Suprapubic skin (tissue), 4 donors: Measurements from ENCODE around the gene PIGV. TPM values are rescaled to one million over a fixed set of nuclear protein-coding genes. Genes with fewer than 3 reads are reported as not detected.
A peak's percentile ranks its signal among the peaks of the same experiment; 100 is the strongest.

Experiments used
- DNase-seq, 2 donors: peaks; one replicate each; pipeline ENCODE4 v3.0.0-alpha.2; 2019; ENCODE audit warnings: low spot score in 2 of 2
- H3K27ac ChIP-seq: fragments of 200-600 bp; sonication (generic); one replicate; pipeline ENCODE4 v1.5.1; 2019
- H3K27me3 ChIP-seq: fragments of 200-600 bp; sonication (generic); one replicate; pipeline ENCODE4 v1.5.1; 2019
- H3K36me3 ChIP-seq: fragments of 200-600 bp; sonication (generic); one replicate; pipeline ENCODE4 v1.5.1; 2019
- H3K4me1 ChIP-seq: fragments of 200-600 bp; sonication (generic); one replicate; pipeline ENCODE4 v1.5.1; 2019
- H3K4me3 ChIP-seq: fragments of 200-600 bp; sonication (generic); one replicate; pipeline ENCODE4 v1.5.1; 2019; ENCODE audit warnings: mild to moderate bottlenecking
- H3K9me3 ChIP-seq: fragments of 200-600 bp; sonication (generic); one replicate; pipeline ENCODE4 v1.5.1; 2019
- EP300 ChIP-seq: sonication (generic); formaldehyde crosslinking; IDR thresholded peaks from one replicate; pipeline ENCODE4 v1.6.1; 2017; ENCODE audit warnings: antibody characterized with exemption
- POLR2A ChIP-seq, 2 donors: fragments of 450-650 bp; IDR thresholded peaks; one replicate each; pipeline ENCODE4 v1.6.1; 2017; ENCODE audit warnings: antibody characterized with exemption in 2 of 2, mild to moderate bottlenecking in 2 of 2, moderate library complexity in 2 of 2
- POLR2AphosphoS5 ChIP-seq, 3 donors: sonication (generic); formaldehyde crosslinking; IDR thresholded peaks; one replicate each; pipeline ENCODE4 v1.6.1; 2017; ENCODE audit warnings: antibody characterized with exemption in 3 of 3
- WGBS: methylation state at CpG from one replicate; pipeline ENCODE4 v1.1.5; 2018; 5-methylcytosine and 5-hydroxymethylcytosine counted together
- total RNA-seq, 4 donors: library from RNA; depleted of rRNA; stranded (reverse); fragments of >200 nt; gene quantifications; one replicate each; pipeline ENCODE4 v1.1.0, GENCODE V29; 2016
- TF ChIP-seq, protein P1 (sequence below), 2 donors: fragments of 200-600 bp in 1 of 2; fragments of 450-650 bp in 1 of 2; sonication (generic) in 1 of 2; IDR thresholded peaks; one replicate each; pipeline ENCODE4 v1.5.1; 2016 to 2019; ENCODE audit warnings: antibody characterized with exemption in 2 of 2, mild to moderate bottlenecking in 1 of 2, moderate library complexity in 1 of 2

PIGV gene
- total RNA-seq, 4 donors from 2014 or later: 15.9 to 31.5 (median 25.6) TPM

DNA sequence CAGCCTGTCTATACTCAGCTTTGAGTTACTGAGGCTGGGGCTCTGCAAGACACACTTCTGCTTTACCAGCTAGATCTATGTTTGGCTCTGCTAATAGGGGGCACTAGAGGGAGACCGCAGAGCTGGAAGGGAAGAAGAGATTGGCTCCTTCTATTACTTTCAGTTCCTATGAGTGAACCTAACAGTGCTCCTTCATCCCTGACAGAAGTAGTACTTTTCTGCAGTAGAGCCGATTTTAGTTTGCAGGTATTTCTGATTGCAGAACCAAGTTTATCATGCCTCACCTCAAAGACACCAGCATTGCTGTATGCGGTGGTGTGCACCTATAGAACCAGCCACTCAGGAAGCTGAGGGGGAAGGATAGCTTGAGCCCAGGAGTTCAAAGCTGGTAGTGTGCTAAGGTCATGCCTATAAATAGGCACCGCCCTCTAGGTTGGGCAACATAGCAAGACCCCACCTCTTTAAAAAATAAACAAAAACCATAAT is 33.1 kb downstream of the PIGV start:
- H3K9me3 ChIP-seq: no peaks in the 10 kb centered on the region
- 75% methylated on average over 4 of the region's 4 CpGs for WGBS
- H3K36me3 ChIP-seq: no peaks in the 10 kb centered on the region
- TF ChIP-seq EP300: no peak
- no peak for TF ChIP-seq POLR2AphosphoS5 (IDR thresholded peaks at IDR 0.05)
- TF ChIP-seq, protein P1, sequence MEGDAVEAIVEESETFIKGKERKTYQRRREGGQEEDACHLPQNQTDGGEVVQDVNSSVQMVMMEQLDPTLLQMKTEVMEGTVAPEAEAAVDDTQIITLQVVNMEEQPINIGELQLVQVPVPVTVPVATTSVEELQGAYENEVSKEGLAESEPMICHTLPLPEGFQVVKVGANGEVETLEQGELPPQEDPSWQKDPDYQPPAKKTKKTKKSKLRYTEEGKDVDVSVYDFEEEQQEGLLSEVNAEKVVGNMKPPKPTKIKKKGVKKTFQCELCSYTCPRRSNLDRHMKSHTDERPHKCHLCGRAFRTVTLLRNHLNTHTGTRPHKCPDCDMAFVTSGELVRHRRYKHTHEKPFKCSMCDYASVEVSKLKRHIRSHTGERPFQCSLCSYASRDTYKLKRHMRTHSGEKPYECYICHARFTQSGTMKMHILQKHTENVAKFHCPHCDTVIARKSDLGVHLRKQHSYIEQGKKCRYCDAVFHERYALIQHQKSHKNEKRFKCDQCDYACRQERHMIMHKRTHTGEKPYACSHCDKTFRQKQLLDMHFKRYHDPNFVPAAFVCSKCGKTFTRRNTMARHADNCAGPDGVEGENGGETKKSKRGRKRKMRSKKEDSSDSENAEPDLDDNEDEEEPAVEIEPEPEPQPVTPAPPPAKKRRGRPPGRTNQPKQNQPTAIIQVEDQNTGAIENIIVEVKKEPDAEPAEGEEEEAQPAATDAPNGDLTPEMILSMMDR (IDR thresholded peaks at IDR 0.05): no peak
- no peaks in the 10 kb centered on the region for H3K27me3 ChIP-seq
- no peak for DNase-seq
- peaks cover 15% of the 10 kb centered on the region for H3K4me1 ChIP-seq
- H3K27ac ChIP-seq: no peak overlapping the region
- no peak overlapping the region for H3K4me3 ChIP-seq

GRCh38 chr1:26822737-26823395 is 35.1 kb downstream of the PIGV start:
- WGBS: 98% methylated on average over 4 of the region's 4 CpGs
- no peak for DNase-seq
- no peak overlapping the region for H3K4me3 ChIP-seq
- no peaks in the 10 kb centered on the region for H3K9me3 ChIP-seq
- TF ChIP-seq EP300 (no peak), POLR2A (IDR thresholded peaks at IDR 0.05) (no peak), POLR2AphosphoS5 (IDR thresholded peaks at IDR 0.05) (no peak)
- TF ChIP-seq, protein P1 (IDR thresholded peaks at IDR 0.05): no peak
- no peaks in the 10 kb centered on the region for H3K36me3 ChIP-seq
- no peaks in the 10 kb centered on the region for H3K27me3 ChIP-seq
- peaks cover 29% of the 10 kb centered on the region for H3K4me1 ChIP-seq
- H3K27ac ChIP-seq: no peak overlapping the region

DNA sequence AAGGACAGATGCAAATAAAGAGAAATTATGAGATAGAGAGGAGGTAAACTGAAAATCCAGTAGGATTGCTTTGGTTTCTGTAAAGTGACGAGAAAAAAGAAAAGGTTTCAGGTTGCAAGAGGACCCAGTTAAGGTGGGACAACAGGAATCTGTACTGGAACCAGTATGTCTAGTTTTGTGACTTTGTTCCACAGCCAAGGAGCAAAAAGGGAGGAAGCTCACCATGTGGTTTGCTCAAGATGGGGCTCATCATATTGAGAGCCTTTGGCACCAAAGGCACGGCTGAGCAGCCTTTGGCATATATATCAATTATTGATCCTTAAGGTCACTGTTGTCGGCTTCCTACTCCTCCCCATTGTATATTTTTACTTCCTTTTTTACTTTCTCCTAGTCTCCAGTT is 37.0 kb downstream of the PIGV start:
- Histone ChIP-seq H3K27me3 (no peaks in the 10 kb centered on the region), H3K36me3 (no peaks in the 10 kb centered on the region), H3K4me3 (no peak overlapping the region), H3K9me3 (no peaks in the 10 kb centered on the region), H3K27ac (peak overlapping the region; percentile 7), H3K4me1 (peaks cover 47% of the 10 kb centered on the region)
- TF ChIP-seq, protein P1 (IDR thresholded peaks at IDR 0.05): no peak
- no peak for TF ChIP-seq POLR2A (IDR thresholded peaks at IDR 0.05)
- TF ChIP-seq EP300: no peak
- TF ChIP-seq POLR2AphosphoS5 (IDR thresholded peaks at IDR 0.05): no peak
- 47% methylated on average over 3 of the region's 3 CpGs for WGBS
- no peak for DNase-seq

GRCh38 chr1:26826261-26827105 is 38.7 kb downstream of the PIGV start, which contains the start of gene ZDHHC18:
ZDHHC18 (plus strand) TSS chr1:26826688; CDS start chr1:26826805, 117 bp downstream.
- H3K9me3 ChIP-seq: no peaks in the 10 kb centered on the region
- TF ChIP-seq EP300 (no peak), POLR2AphosphoS5 (IDR thresholded peaks at IDR 0.05) (no peak), POLR2A (IDR thresholded peaks at IDR 0.05) (peak in 1 of 2 donors; percentile 19)
- TF ChIP-seq, protein P1 (IDR thresholded peaks at IDR 0.05): peak; percentile 62 to 67
- peaks cover 48% of the 10 kb centered on the region for H3K4me1 ChIP-seq
- no peaks in the 10 kb centered on the region for H3K27me3 ChIP-seq
- 0% methylated on average over 23 of the region's 107 CpGs for WGBS
- peak in 1 of 2 donors; percentile 84 for DNase-seq
- peak within 1 kb of the TSS; percentile 69 for H3K4me3 ChIP-seq
- H3K36me3 ChIP-seq: no peaks in the 10 kb centered on the region
- H3K27ac ChIP-seq: peak within 1 kb of the TSS; percentile 73

DNA sequence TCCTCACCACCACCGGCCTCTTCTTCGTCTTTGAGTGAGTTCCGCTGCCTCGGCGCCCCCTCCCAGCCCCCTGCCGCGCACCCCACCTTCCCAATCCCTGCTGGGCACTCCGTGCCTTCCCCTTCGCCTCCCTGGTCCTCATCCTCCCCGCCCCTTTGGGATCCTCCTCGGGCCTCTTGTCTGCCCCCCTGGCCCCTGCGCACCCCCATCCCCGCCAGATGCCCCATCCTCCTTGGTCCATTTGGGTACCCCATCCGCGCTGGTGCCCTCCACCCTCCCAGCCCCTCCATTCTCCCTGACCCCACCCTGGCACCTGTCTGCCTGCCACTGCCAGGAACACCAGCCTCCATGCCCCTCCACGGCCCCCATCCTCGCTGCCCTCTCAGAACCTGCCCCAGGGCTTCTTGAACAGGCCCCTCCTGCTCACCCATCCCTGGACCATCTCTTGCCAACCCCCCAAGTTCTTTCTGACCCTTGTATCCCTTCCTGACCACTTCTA is 39.4 kb downstream of the PIGV start:
- H3K9me3 ChIP-seq: no peaks in the 10 kb centered on the region
- TF ChIP-seq EP300: no peak
- no peak for TF ChIP-seq POLR2AphosphoS5 (IDR thresholded peaks at IDR 0.05)
- TF ChIP-seq, protein P1 (IDR thresholded peaks at IDR 0.05): no peak
- TF ChIP-seq POLR2A (IDR thresholded peaks at IDR 0.05): no peak
- peaks cover 52% of the 10 kb centered on the region for H3K4me1 ChIP-seq
- DNase-seq: no peak
- H3K4me3 ChIP-seq: peak overlapping the region; percentile 69
- H3K27ac ChIP-seq: peak overlapping the region; percentile 73
- peaks cover 5% of the 10 kb centered on the region for H3K36me3 ChIP-seq
- 5% methylated on average over 17 of the region's 17 CpGs for WGBS
- H3K27me3 ChIP-seq: no peaks in the 10 kb centered on the region
